GM13977 (cell line): ENCODE data around the gene TMEM266.

ENCODE experiments used
- DNase-seq: peaks from one replicate; pipeline ENCODE4 v3.0.0; 2012; ENCODE audit warnings: low spot score
- in situ Hi-C: fragments of 300-500 bp; cut with MboI; formaldehyde crosslinking; loops from one replicate; pipeline ENCODE4 v1.12.0; 2022; ENCODE audit warnings: low sequenced_read_pairs, low pct_unique_long_range_greater_than_20kb, mixed read lengths, inconsistent platforms; ENCODE audit not compliant: unreplicated experiment
- TF ChIP-seq, protein P1 (sequence below): IDR thresholded peaks from 2 replicates; pipeline ENCODE4 v1.5.1; 2012; ENCODE audit warnings: mild to moderate bottlenecking, control low read depth; ENCODE audit not compliant: insufficient read depth; ENCODE audit errors: extremely low read depth, missing control alignments

The TMEM266 gene

DNA sequence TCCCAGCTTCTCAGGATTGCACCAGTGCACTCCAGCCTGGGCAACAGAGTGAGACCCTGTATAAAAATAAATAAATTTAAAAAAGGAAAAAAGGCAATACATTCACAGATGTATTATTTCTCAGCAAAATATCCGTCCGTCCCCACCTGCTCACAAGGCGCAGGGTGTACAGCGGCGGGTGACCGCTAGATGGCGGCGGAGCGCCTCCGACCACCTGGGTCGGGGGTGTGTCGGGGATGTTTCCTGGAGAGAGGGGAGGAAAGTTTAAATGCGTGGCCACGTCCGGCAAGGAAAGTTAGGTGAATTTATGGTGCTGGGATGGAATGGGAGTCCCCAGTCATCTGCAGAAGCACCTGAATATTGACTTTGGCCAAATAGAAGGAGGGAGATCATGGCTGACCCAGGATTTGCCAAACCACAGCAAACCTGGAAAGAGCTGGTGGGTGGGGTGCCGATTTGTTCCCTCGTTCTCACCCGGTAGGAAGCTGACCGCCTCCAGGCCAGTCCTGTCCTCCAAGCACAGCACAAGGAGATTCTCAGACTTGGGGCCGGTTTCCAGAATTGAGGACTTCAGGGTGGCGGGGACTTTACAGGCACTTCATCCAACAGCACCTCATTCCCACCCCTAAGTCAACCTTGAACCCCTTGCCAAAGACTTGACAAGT is 88.3 kb downstream of the TMEM266 start:
- in situ Hi-C loops: loop anchor here (10.0 to 25.0 kb wide), 2 partner anchors 93 to 336 kb away; partner anchors contain the start of gene TMEM266
- TF ChIP-seq, protein P1, sequence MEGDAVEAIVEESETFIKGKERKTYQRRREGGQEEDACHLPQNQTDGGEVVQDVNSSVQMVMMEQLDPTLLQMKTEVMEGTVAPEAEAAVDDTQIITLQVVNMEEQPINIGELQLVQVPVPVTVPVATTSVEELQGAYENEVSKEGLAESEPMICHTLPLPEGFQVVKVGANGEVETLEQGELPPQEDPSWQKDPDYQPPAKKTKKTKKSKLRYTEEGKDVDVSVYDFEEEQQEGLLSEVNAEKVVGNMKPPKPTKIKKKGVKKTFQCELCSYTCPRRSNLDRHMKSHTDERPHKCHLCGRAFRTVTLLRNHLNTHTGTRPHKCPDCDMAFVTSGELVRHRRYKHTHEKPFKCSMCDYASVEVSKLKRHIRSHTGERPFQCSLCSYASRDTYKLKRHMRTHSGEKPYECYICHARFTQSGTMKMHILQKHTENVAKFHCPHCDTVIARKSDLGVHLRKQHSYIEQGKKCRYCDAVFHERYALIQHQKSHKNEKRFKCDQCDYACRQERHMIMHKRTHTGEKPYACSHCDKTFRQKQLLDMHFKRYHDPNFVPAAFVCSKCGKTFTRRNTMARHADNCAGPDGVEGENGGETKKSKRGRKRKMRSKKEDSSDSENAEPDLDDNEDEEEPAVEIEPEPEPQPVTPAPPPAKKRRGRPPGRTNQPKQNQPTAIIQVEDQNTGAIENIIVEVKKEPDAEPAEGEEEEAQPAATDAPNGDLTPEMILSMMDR: peak; percentile 98

DNA sequence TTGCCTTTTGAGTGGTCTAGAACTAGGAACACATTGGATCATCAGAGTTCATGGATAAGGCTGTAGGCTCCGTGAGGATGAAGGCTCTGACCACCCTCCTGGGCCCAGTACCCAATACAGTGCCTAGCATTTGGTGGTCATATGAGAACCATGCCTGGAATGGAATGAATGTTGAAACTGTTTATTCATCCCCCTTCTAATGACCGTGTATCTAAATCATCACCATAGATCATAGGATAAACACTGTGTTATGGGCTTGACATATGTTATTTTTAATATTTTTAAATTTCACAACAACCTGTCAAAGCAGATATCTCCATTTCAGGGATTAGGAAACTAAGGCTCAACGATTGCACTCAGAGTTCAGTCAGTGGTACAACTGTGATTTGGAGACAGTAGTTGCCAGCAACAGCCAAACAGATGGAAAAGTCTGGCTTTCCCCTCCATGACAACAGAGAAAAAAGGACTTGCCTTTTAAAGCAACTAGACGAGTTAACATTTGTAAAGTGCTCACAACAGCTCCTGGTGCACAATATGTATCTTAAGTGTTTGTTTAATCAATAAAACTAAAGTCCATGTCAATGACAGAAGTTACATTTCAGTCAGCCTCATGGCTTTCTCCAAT is 89.6 kb downstream of the TMEM266 start:
- TF ChIP-seq, protein P1: no peak
- DNase-seq: no peak
- in situ Hi-C loops: loop anchor here (10.0 to 25.0 kb wide), 2 partner anchors 95 to 337 kb away; partner anchors contain the start of gene TMEM266

More for the DNA sequence above, 88.3 kb downstream of the TMEM266 start:
- DNase-seq: peak; percentile 76

DNA sequence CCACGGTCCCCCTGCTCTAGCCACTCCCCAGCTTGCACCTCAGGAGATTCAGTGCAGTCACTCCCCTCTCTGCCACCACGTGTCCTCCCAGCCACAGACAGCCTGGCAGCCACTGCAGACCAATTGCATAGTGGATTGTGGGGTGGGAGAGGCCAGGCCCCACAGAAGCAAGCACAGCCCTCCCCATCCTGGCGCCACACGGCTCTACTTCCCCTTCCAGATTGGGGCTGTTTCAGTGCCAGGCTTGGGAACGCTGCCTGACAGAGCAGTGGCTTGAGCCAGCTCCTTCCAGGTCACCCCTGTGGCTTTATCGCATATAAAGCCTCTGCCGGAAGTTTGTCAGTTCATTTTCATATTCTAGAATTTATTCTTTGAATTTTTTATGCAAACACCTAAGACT is 90.7 kb downstream of the TMEM266 start:
- in situ Hi-C loops: no loop called here
- TF ChIP-seq, protein P1: no peak
- DNase-seq: no peak

DNA sequence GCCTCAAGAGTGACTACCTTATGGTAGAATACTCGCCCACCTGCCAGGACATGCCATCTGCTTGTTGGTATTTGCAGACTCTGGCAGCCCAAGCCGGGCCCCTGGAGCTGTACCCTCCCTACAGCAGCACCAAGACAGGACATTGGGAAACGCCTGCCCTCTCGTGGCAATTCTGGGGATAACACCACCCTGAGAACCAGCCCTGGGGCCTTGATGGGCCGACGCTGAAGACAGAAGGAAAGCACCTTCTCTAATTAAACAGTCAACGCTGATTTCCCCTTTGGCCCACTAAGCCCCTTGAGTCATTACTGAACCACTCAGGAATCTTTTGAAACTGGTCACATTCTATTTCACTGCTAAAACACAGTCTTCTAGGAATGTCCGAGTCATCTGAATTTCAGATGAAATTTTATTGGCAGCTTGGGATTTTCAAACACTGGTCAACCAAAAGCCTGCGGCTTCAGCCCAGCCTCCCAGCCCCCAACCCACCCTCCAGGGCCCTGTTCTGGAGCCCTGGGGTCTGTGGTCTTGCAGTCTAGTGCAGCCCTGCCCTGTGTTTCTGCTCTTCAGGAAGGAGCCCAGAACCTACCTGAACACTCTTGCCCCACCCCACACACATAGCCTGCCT is 91.3 kb downstream of the TMEM266 start:
- DNase-seq: peak; percentile 86
- TF ChIP-seq, protein P1: peak; percentile 84

DNA sequence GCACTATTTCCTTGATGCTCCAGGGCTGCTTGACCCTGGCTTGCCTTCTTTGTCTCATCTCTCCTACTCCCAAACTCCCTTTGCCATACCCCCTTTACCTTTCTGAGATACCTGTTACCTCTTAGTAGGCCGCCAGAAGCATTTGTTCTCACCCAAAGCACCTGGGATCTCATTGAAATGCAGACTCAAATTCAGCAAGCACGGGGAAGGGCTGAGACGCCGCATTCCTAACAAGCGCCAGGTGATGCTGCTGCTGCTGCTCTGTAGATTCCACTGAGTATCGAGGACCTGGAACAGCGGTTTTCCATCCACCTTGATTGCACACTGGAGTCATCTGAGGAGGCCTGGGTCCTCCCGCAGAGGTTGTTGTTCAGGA is 91.8 kb downstream of the TMEM266 start:
- DNase-seq: no peak
- TF ChIP-seq, protein P1: no peak
- in situ Hi-C loops: no loop called here

More for the DNA sequence above, 91.3 kb downstream of the TMEM266 start:
- in situ Hi-C loops: no loop called here

DNA sequence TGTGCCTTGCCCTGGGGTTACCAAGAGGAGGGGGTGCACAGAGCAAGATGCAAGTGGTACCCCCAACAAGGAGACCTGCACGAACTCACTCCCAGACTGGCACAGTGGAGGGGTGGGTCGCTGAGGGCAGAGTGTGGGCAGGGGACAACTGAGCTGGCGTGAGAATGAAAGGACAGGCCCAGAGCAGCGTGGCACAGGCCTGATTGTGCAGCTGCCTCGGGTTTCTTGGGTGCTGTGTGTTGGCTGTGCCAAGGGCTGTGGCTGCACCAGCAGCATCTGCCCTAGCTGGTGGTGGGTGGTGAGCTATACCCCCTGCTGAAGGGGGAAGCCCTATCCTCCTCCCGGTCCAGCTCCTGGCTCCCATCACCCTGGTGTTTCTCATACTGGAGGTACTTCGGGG is 92.4 kb downstream of the TMEM266 start:
- TF ChIP-seq, protein P1: no peak
- in situ Hi-C loops: no loop called here
- DNase-seq: no peak
